ENCODE measurements around the gene KIAA0825. TPM values are rescaled to one million over a fixed set of nuclear protein-coding genes. Genes with fewer than 3 reads are reported as not detected.

The KIAA0825 gene
- total RNA-seq, 1 experiment from 2014 or later, result 1.3 TPM

DNA sequence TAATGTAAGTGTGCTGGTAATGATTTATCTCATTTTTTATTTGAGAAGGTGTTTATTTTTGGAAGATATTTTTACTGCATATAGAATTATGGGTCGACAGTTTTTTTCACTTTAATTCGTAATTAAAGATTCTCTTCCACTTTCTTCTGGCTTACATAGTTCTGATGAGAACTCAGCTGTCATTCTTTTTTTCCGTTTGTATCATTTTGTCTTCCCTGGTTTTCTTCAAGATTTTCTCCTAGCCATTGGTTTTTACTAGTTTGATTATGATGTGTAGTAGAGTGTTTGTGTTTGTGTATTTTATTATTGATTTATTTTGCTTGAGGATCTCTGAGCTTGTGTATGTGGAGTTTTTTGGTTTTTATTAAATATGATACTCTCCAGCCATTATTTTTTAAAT is 21.8 kb upstream of the KIAA0825 start:
- DNase-seq (ENCODE audit: low spot score) (no peak), ATAC-seq (no peak)
- TF ChIP-seq JAZF1 (CRISPR knock-in tag; IDR thresholded peaks at IDR 0.05), result no peak
- TF ChIP-seq ZNF317 (CRISPR knock-in tag; IDR thresholded peaks at IDR 0.05; ENCODE audit: borderline replicate concordance, low read depth), result peak; percentile 92
- no peak for TF ChIP-seq TEAD4 (CRISPR knock-in tag; IDR thresholded peaks at IDR 0.05)
- TF ChIP-seq CBFB (CRISPR knock-in tag; IDR thresholded peaks at IDR 0.05; ENCODE audit: low read depth), result no peak
- TF ChIP-seq GABPB1 (CRISPR knock-in tag; IDR thresholded peaks at IDR 0.05), result no peak
- TF ChIP-seq, protein P1, sequence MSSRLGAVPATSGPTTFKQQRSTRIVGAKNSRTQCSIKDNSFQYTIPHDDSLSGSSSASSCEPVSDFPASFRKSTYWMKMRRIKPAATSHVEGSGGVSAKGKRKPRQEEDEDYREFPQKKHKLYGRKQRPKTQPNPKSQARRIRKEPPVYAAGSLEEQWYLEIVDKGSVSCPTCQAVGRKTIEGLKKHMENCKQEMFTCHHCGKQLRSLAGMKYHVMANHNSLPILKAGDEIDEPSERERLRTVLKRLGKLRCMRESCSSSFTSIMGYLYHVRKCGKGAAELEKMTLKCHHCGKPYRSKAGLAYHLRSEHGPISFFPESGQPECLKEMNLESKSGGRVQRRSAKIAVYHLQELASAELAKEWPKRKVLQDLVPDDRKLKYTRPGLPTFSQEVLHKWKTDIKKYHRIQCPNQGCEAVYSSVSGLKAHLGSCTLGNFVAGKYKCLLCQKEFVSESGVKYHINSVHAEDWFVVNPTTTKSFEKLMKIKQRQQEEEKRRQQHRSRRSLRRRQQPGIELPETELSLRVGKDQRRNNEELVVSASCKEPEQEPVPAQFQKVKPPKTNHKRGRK (CRISPR knock-in tag; IDR thresholded peaks at IDR 0.05; ENCODE audit: borderline replicate concordance), result no peak
- 0 out of 2 replicates have a peak, but pooled peaks cover 2% of the 10 kb centered on the region for H3K4me1 Mint-ChIP-seq
- no peak overlapping the region for H3K27ac Mint-ChIP-seq
- H3K4me3 Mint-ChIP-seq, result no peak overlapping the region
- H3K36me3 Mint-ChIP-seq, result peaks cover 55% of the 10 kb centered on the region
- ChIA-PET POLR2A (interaction anchor here (0.6 kb wide), 1 partner anchor 92 kb away, joined by 3 read pairs; no protein-coding TSS in a partner anchor), CTCF (no interaction called here)
- no peaks in the 10 kb centered on the region for H3K27me3 Mint-ChIP-seq (ENCODE audit: low read depth)
- peaks cover 24% of the 10 kb centered on the region for H3K9me3 Mint-ChIP-seq

DNA sequence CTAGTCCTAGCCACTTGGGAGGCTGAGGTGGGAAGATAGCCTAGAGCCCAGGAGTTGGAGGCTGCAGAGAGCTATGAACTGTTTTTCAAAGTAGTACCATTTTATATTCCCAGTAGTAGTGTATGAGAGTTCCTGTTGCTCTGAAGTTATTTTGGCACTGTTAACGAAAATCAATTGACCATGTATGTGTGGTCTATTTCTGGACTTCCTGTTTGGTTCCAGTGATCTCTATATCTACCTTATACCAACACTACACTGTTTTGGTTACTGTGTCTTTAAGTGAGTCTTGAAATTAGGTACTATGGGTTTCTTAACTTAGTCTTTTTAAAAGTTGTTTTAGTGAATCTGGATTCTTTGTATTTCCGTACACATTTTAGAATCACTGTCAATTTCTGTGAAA is 13.6 kb upstream of the KIAA0825 start:
- POLR2A ChIA-PET, result no interaction called here
- ATAC-seq (no peak), DNase-seq (ENCODE audit: low spot score) (no peak)
- Mint-ChIP-seq H3K27me3 (ENCODE audit: low read depth) (no peaks in the 10 kb centered on the region), H3K36me3 (peaks cover 29% of the 10 kb centered on the region), H3K9me3 (no peaks in the 10 kb centered on the region), H3K27ac (no peak overlapping the region), H3K4me3 (no peak overlapping the region), H3K4me1 (0 out of 2 replicates have a peak, but pooled peaks cover 1% of the 10 kb centered on the region)
- CTCF ChIA-PET, result no interaction called here
- TF ChIP-seq, protein P2, sequence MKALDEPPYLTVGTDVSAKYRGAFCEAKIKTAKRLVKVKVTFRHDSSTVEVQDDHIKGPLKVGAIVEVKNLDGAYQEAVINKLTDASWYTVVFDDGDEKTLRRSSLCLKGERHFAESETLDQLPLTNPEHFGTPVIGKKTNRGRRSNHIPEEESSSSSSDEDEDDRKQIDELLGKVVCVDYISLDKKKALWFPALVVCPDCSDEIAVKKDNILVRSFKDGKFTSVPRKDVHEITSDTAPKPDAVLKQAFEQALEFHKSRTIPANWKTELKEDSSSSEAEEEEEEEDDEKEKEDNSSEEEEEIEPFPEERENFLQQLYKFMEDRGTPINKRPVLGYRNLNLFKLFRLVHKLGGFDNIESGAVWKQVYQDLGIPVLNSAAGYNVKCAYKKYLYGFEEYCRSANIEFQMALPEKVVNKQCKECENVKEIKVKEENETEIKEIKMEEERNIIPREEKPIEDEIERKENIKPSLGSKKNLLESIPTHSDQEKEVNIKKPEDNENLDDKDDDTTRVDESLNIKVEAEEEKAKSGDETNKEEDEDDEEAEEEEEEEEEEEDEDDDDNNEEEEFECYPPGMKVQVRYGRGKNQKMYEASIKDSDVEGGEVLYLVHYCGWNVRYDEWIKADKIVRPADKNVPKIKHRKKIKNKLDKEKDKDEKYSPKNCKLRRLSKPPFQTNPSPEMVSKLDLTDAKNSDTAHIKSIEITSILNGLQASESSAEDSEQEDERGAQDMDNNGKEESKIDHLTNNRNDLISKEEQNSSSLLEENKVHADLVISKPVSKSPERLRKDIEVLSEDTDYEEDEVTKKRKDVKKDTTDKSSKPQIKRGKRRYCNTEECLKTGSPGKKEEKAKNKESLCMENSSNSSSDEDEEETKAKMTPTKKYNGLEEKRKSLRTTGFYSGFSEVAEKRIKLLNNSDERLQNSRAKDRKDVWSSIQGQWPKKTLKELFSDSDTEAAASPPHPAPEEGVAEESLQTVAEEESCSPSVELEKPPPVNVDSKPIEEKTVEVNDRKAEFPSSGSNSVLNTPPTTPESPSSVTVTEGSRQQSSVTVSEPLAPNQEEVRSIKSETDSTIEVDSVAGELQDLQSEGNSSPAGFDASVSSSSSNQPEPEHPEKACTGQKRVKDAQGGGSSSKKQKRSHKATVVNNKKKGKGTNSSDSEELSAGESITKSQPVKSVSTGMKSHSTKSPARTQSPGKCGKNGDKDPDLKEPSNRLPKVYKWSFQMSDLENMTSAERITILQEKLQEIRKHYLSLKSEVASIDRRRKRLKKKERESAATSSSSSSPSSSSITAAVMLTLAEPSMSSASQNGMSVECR (CRISPR knock-in tag; IDR thresholded peaks at IDR 0.05; ENCODE audit: borderline replicate concordance), result no peak
- no peak for TF ChIP-seq ELF4 (CRISPR knock-in tag; IDR thresholded peaks at IDR 0.05; ENCODE audit: low read depth)
- no peak for TF ChIP-seq ZNF263 (CRISPR knock-in tag; IDR thresholded peaks at IDR 0.05; ENCODE audit: low read depth)
- TF ChIP-seq CBFB (CRISPR knock-in tag; IDR thresholded peaks at IDR 0.05; ENCODE audit: low read depth), result no peak
- no peak for TF ChIP-seq FOXK1 (CRISPR knock-in tag; IDR thresholded peaks at IDR 0.05)
- TF ChIP-seq, protein P3, sequence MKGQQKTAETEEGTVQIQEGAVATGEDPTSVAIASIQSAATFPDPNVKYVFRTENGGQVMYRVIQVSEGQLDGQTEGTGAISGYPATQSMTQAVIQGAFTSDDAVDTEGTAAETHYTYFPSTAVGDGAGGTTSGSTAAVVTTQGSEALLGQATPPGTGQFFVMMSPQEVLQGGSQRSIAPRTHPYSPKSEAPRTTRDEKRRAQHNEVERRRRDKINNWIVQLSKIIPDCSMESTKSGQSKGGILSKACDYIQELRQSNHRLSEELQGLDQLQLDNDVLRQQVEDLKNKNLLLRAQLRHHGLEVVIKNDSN (CRISPR knock-in tag; IDR thresholded peaks at IDR 0.05), result no peak

DNA sequence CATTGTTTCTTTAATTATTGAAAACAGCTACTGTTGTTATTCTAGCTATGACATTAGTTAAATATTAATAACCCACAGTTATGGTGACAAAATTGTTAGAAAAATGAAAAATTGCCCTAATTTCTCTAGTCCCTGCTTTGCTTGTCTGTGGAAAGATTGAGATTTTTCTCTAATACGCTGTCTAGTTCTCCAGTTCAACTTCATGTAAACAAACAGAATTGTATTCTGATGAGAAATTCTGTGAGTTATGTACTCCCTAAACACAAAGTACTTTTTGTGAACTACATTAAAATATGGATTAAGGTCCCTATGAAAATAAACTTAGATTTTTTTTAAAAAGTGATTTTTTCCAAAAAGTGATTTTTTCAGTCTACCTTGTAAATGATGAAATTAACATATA is 8.8 kb upstream of the KIAA0825 start:
- Mint-ChIP-seq H3K27me3 (ENCODE audit: low read depth) (no peaks in the 10 kb centered on the region), H3K36me3 (peaks cover 24% of the 10 kb centered on the region), H3K4me3 (no peak overlapping the region), H3K27ac (no peak overlapping the region), H3K4me1 (no peaks in the 10 kb centered on the region), H3K9me3 (no peaks in the 10 kb centered on the region)
- CTCF ChIA-PET, result interaction anchor here (1.1 kb wide), 1 partner anchor 65 kb away, joined by 3 read pairs; no protein-coding TSS in a partner anchor
- DNase-seq (ENCODE audit: low spot score) (no peak), ATAC-seq (no peak)
- TF ChIP-seq, protein P2 (CRISPR knock-in tag; IDR thresholded peaks at IDR 0.05; ENCODE audit: borderline replicate concordance), result no peak
- TF ChIP-seq, protein P4, sequence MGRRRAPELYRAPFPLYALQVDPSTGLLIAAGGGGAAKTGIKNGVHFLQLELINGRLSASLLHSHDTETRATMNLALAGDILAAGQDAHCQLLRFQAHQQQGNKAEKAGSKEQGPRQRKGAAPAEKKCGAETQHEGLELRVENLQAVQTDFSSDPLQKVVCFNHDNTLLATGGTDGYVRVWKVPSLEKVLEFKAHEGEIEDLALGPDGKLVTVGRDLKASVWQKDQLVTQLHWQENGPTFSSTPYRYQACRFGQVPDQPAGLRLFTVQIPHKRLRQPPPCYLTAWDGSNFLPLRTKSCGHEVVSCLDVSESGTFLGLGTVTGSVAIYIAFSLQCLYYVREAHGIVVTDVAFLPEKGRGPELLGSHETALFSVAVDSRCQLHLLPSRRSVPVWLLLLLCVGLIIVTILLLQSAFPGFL (CRISPR knock-in tag; IDR thresholded peaks at IDR 0.05; ENCODE audit: borderline replicate concordance), result no peak
- no peak for TF ChIP-seq NFATC4 (CRISPR knock-in tag; IDR thresholded peaks at IDR 0.05)
- POLR2A ChIA-PET, result no interaction called here
